Fibroblast of villous mesenchyme (primary cell): Measurements from ENCODE around the gene ARHGAP35. TPM values are rescaled to one million over a fixed set of nuclear protein-coding genes. Genes with fewer than 3 reads are reported as not detected.

Experiments
- DNase-seq: peaks from one replicate; pipeline ENCODE4 v3.0.0-alpha.2; 2010; ENCODE audit warnings: low read depth
- H3K4me3 ChIP-seq: 2 replicates; pipeline ENCODE4 v1.5.1; 2011; ENCODE audit warnings: low read depth, mild to moderate bottlenecking, low read length
- CTCF ChIP-seq: IDR thresholded peaks from 2 replicates; pipeline ENCODE4 v1.5.1; 2012; ENCODE audit warnings: low read depth, mild to moderate bottlenecking, low read length; ENCODE audit not compliant: insufficient read depth
- total RNA-seq: library from RNA; depleted of rRNA; stranded (reverse); fragments of >200 nt; gene quantifications from 2 replicates; pipeline ENCODE4 v1.2.3, GENCODE V29; 2012

Gene ARHGAP35
- total RNA-seq, 1 donor = 31.5 TPM

- H3K4me3 ChIP-seq = no peak overlapping the region
- TF ChIP-seq CTCF = no peak
- DNase-seq = no peak
These were observed 18.0 kb upstream of the ARHGAP35 start for GRCh38 chr19:46842791-46843190.

GRCh38 chr19:46844067-46844489, 16.7 kb upstream of the ARHGAP35 start:
- DNase-seq = peak; percentile 86

GRCh38 chr19:46845959-46846459, 14.8 kb upstream of the ARHGAP35 start:
- no peak for DNase-seq
- TF ChIP-seq CTCF = no peak
- no peak overlapping the region for H3K4me3 ChIP-seq

More at GRCh38 chr19:46844067-46844489, 16.7 kb upstream of the ARHGAP35 start:
- no peak overlapping the region for H3K4me3 ChIP-seq
- no peak for TF ChIP-seq CTCF

- no peak for TF ChIP-seq CTCF
- DNase-seq = peak; percentile 60
- H3K4me3 ChIP-seq = no peak overlapping the region
These were observed 13.3 kb upstream of the ARHGAP35 start for GRCh38 chr19:46847528-46847927.

GRCh38 chr19:46848389-46848788, 12.4 kb upstream of the ARHGAP35 start:
- H3K4me3 ChIP-seq = no peak overlapping the region
- no peak for DNase-seq
- TF ChIP-seq CTCF = no peak

- peak overlapping the region; percentile 96 for H3K4me3 ChIP-seq
- DNase-seq = peak; percentile 30
- TF ChIP-seq CTCF = no peak
These were observed 11.2 kb upstream of the ARHGAP35 start for GRCh38 chr19:46849610-46850009.
